MM.1S (cell line): Measurements from ENCODE around the gene FXR1.

Experiments used
- DNase-seq: peaks from one replicate; pipeline ENCODE4 v3.0.0-alpha.2; 2015
- H2AFZ ChIP-seq: fragments of 300-600 bp; sonication (generic); 2 replicates; pipeline ENCODE4 v1.6.0; 2016; ENCODE audit warnings: antibody characterized with exemption, low read length
- H3F3A ChIP-seq: fragments of 300-600 bp; sonication (generic); 2 replicates; pipeline ENCODE4 v1.6.1; 2016; ENCODE audit warnings: mild to moderate bottlenecking, antibody characterized with exemption, low read length, moderate library complexity, mixed read lengths; ENCODE audit not compliant: insufficient read depth
- H3K27ac ChIP-seq: fragments of 300-600 bp; sonication (generic); 2 replicates; pipeline ENCODE4 v1.5.1; 2016; ENCODE audit warnings: mild to moderate bottlenecking, low read length
- H3K27me3 ChIP-seq: fragments of 300-600 bp; sonication (generic); replicated peaks from 2 replicates; pipeline ENCODE4 v1.6.0; 2016; ENCODE audit warnings: low read length; ENCODE audit not compliant: insufficient read depth
- H3K36me3 ChIP-seq: fragments of 300-600 bp; sonication (generic); replicated peaks from 2 replicates; pipeline ENCODE4 v1.6.1; 2016; ENCODE audit warnings: mild to moderate bottlenecking, low read length, mixed read lengths; ENCODE audit not compliant: insufficient read depth
- H3K4me1 ChIP-seq: fragments of 300-600 bp; sonication (generic); 2 replicates; pipeline ENCODE4 v1.6.1; 2016; ENCODE audit warnings: low read length, mixed read lengths
- H3K4me2 ChIP-seq: fragments of 300-600 bp; sonication (generic); 2 replicates; pipeline ENCODE4 v1.6.0; 2016; ENCODE audit warnings: low read depth, low read length
- H3K4me3 ChIP-seq: fragments of 300-600 bp; sonication (generic); 2 replicates; pipeline ENCODE4 v1.5.1; 2016; ENCODE audit warnings: low read length, mixed read lengths
- H3K79me2 ChIP-seq: fragments of 300-600 bp; sonication (generic); 2 replicates; pipeline ENCODE4 v1.6.1; 2016; ENCODE audit warnings: mixed run types, low read length, mixed read lengths
- H3K9ac ChIP-seq: fragments of 300-600 bp; sonication (generic); 2 replicates; pipeline ENCODE4 v1.6.1; 2016; ENCODE audit warnings: low read length, mixed read lengths
- H3K9me2 ChIP-seq: fragments of 300-600 bp; sonication (generic); replicated peaks from 2 replicates; pipeline ENCODE4 v1.6.1; 2016; ENCODE audit warnings: mild to moderate bottlenecking, low read length, mixed read lengths; ENCODE audit not compliant: insufficient read depth
- H3K9me3 ChIP-seq: fragments of 300-600 bp; sonication (generic); replicated peaks from 2 replicates; pipeline ENCODE4 v1.6.1; 2016; ENCODE audit warnings: mild to moderate bottlenecking, low read length, mixed read lengths; ENCODE audit not compliant: insufficient read depth
- H4K20me1 ChIP-seq: fragments of 300-600 bp; sonication (generic); 2 replicates; pipeline ENCODE4 v1.6.1; 2016; ENCODE audit warnings: mild to moderate bottlenecking, low read length, moderate library complexity, mixed read lengths; ENCODE audit not compliant: insufficient read depth
- CTCF ChIP-seq: fragments of 300-600 bp; sonication (generic); IDR thresholded peaks from 2 replicates; pipeline ENCODE4 v1.5.1; 2016; ENCODE audit warnings: antibody characterized with exemption, low read length, mixed read lengths
- EZH2 ChIP-seq: fragments of 300-600 bp; sonication (generic); optimal IDR thresholded peaks from 2 replicates; pipeline ENCODE3; 2017; ENCODE audit warnings: low read depth, mild to moderate bottlenecking, antibody characterized with exemption, low read length, mixed read lengths
- EZH2phosphoT487 ChIP-seq: fragments of 300-600 bp; sonication (generic); IDR thresholded peaks from 2 replicates; pipeline ENCODE4 v1.6.1; 2018; ENCODE audit warnings: antibody characterized with exemption, low read length

The FXR1 gene

GRCh38 chr3:180987344-180987743 lies 74.9 kb downstream of the FXR1 start:
- Histone ChIP-seq H3K27me3 (no peaks in the 10 kb centered on the region), H3K4me3 (no peak overlapping the region), H3F3A (peaks cover 28% of the 10 kb centered on the region), H4K20me1 (no peaks in the 10 kb centered on the region), H2AFZ (no peak overlapping the region), H3K9me3 (no peaks in the 10 kb centered on the region), H3K9ac (no peak overlapping the region), H3K79me2 (peaks cover 20% of the 10 kb centered on the region), H3K9me2 (no peaks in the 10 kb centered on the region), H3K4me2 (no peak overlapping the region), H3K27ac (no peak overlapping the region), H3K36me3 (no peaks in the 10 kb centered on the region), H3K4me1 (0 out of 2 replicates have a peak, but pooled peaks cover 6% of the 10 kb centered on the region)
- TF ChIP-seq EZH2phosphoT487 (no peak), CTCF (no peak), EZH2 (no peak)
- peak; percentile 19 for DNase-seq

DNA sequence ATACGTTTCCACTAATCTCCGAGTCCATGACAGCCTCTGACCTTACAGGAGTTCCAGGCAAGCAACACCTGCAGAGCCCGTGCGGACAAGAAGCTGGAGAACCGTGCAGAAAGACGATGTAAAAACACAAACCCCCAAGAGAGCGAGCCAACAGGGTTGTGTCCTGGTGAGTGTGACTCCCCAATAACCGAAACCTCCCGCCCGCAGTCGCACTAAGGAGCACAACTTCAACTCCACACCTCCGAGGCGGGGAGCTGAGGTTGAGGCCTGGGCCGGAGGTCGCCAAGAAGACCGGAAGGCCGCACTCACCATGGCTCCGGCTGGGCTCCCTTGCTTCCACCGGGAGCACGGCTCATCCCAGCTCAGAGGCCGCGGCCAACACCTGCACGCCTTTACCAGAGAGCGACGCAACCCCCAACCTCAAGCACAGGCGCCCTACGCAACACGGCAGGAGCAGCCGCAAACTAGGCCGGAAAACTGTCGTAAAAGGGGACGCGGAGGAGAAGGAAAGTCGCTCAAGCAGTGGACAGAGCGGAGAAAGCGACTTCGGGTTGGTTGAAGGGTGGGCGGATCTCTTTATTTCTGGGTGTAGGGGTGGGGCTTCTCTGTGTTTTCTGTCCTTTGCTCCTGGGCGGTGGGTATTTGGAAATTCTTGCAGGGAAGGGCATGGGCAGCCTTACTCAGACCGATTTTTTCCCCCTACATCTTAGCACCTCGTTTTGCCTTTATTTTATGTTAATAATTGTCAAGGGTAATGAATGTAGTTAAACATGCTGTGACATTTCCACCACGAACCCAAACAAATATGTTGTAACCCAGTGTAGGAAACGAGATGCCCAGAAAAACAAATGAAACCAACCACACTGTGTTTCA lies 77.1 kb downstream of the FXR1 start, which contains the start of gene DNAJC19:
DNAJC19 (minus strand) TSS at position 446 of the 873 bp plus-strand sequence; CDS start at position 312, 134 bp downstream.
- peaks cover 27% of the 10 kb centered on the region for H3F3A ChIP-seq
- H3K27ac ChIP-seq: peak within 1 kb of the TSS; percentile 75
- H3K9me3 ChIP-seq: no peaks in the 10 kb centered on the region
- H3K36me3 ChIP-seq: no peaks in the 10 kb centered on the region
- peak; percentile 100 for DNase-seq
- no peaks in the 10 kb centered on the region for H3K9me2 ChIP-seq
- peak within 1 kb of the TSS; percentile 70 for H3K9ac ChIP-seq
- TF ChIP-seq EZH2: no peak
- no peak for TF ChIP-seq EZH2phosphoT487
- TF ChIP-seq CTCF: no peak
- peak within 1 kb of the TSS; percentile 90 for H3K4me3 ChIP-seq
- H3K4me1 ChIP-seq: 0 out of 2 replicates have a peak, but pooled peaks cover 6% of the 10 kb centered on the region
- H3K27me3 ChIP-seq: no peaks in the 10 kb centered on the region
- H2AFZ ChIP-seq: peak within 1 kb of the TSS; percentile 90
- peak within 1 kb of the TSS; percentile 77 for H3K4me2 ChIP-seq
- no peaks in the 10 kb centered on the region for H4K20me1 ChIP-seq
- H3K79me2 ChIP-seq: peaks cover 20% of the 10 kb centered on the region

- H3K4me3 ChIP-seq: peak overlapping the region; percentile 90
- H3K4me1 ChIP-seq: 0 out of 2 replicates have a peak, but pooled peaks cover 6% of the 10 kb centered on the region
- no peak for DNase-seq
- peaks cover 26% of the 10 kb centered on the region for H3F3A ChIP-seq
- H3K36me3 ChIP-seq: no peaks in the 10 kb centered on the region
- H3K79me2 ChIP-seq: peaks cover 20% of the 10 kb centered on the region
- no peak overlapping the region for H3K27ac ChIP-seq
- H3K9me3 ChIP-seq: no peaks in the 10 kb centered on the region
- H3K27me3 ChIP-seq: no peaks in the 10 kb centered on the region
- H3K9me2 ChIP-seq: no peaks in the 10 kb centered on the region
- no peaks in the 10 kb centered on the region for H4K20me1 ChIP-seq
- H3K4me2 ChIP-seq: peak overlapping the region; percentile 77
- peak overlapping the region; percentile 90 for H2AFZ ChIP-seq
- no peak for TF ChIP-seq CTCF
- peak overlapping the region; percentile 70; the same call in 1 of the 2 replicates for H3K9ac ChIP-seq
Observed at GRCh38 chr3:180990505-180990904, 78.0 kb downstream of the FXR1 start.
